Measurements from ENCODE around the gene PPM1H.
"Not testable (repeated sequence)": the region's sequence is repeated elsewhere in the genome, so short reads cannot be mapped to it uniquely, and the experiment has no call there.

The PPM1H gene

DNA sequence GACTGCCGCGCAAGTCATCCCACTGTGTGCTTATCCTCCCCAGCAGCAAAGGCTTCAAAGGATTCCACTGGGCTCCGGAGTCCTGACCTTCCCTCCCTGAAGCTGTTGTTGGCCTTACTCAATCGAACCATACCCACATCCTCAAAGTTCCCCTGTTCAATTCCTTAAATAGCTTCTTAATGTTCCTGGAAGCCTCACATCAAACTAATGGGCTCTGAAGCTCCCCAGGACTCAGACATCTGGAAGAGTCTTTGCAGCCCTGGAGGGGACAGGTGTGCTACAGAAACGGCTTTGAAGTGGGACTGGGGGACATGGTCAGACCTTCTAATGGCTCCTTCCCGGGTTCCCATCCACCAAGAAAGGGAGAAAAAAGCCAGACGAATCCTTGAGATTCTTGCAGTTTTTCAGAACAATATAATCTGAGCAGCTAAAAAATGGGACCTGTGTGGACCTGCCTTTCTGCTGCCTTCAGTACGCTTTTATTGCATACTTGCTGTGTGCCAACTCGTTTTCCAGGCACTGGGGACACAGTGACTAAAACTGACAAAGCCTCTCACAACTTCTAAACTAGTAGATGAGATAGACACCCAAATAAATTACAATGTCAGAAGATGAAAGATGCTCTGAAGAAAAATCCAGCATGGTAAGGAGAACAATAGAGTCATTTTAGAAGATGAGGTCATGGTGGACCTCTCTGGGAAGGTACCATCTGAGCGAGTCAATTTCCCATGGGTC is 263.8 kb downstream of the PPM1H start:
- no peak for DNase-seq
- H3K27ac ChIP-seq = no peak overlapping the region
- H3K27me3 ChIP-seq (ENCODE audit: insufficient read depth, low read depth, severe bottlenecking) = no peaks in the 10 kb centered on the region
- no peaks in the 10 kb centered on the region for H3K9me3 ChIP-seq (ENCODE audit: severe bottlenecking)
- H3K4me3 ChIP-seq (ENCODE audit: low read depth, low read length) = no peak overlapping the region
- TF ChIP-seq, protein P1, sequence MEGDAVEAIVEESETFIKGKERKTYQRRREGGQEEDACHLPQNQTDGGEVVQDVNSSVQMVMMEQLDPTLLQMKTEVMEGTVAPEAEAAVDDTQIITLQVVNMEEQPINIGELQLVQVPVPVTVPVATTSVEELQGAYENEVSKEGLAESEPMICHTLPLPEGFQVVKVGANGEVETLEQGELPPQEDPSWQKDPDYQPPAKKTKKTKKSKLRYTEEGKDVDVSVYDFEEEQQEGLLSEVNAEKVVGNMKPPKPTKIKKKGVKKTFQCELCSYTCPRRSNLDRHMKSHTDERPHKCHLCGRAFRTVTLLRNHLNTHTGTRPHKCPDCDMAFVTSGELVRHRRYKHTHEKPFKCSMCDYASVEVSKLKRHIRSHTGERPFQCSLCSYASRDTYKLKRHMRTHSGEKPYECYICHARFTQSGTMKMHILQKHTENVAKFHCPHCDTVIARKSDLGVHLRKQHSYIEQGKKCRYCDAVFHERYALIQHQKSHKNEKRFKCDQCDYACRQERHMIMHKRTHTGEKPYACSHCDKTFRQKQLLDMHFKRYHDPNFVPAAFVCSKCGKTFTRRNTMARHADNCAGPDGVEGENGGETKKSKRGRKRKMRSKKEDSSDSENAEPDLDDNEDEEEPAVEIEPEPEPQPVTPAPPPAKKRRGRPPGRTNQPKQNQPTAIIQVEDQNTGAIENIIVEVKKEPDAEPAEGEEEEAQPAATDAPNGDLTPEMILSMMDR (IDR thresholded peaks at IDR 0.05; ENCODE audit: low read depth, low read length) = no peak
- H3K36me3 ChIP-seq = peaks cover 6% of the 10 kb centered on the region

DNA sequence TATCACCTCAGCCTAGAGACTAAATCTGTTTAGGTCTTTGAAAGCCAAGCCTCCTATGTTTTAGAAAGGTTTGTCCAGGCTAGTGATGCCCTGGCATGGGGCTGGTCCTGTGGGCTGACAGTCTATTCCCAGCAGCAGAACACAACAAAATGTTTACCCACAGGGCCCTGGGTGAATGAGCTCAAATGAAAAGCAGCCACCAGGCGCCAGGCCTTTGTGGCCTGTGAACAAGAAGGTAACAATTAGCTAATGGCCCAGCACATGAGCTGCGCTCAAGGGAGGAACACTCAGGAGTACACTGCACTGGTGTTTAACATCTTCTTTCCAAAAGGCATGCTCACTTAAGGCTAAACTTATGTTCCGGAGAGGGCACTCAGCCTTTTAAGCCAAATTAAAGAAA is 266.2 kb downstream of the PPM1H start:
- H3K36me3 ChIP-seq = peaks cover 8% of the 10 kb centered on the region
- TF ChIP-seq, protein P1 (IDR thresholded peaks at IDR 0.05; ENCODE audit: low read depth, low read length) = no peak
- DNase-seq = no peak
- H3K4me3 ChIP-seq (ENCODE audit: low read depth, low read length) = no peak overlapping the region
- H3K27me3 ChIP-seq (ENCODE audit: insufficient read depth, low read depth, severe bottlenecking) = no peaks in the 10 kb centered on the region
- no peaks in the 10 kb centered on the region for H3K9me3 ChIP-seq (ENCODE audit: severe bottlenecking)
- H3K27ac ChIP-seq = no peak overlapping the region

DNA sequence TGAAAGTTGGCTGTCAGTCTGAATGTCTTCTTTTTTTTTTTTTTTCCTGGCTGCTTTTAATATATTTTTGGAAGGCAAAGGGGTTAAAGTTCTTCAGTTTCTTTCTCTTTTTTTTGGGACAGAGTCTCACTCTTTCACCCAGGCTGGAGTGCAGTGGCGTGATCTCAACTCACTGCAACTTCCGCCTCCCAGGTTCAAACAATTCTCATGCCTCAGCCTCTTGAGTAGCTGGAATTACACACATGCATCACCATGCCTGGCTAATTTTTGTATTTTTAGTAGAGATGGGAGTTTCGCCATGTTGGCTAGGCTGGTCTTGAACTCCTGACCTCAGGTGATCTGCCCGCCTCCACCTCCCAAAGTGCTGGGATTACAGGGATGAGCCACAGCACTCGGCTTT is 270.0 kb downstream of the PPM1H start:
- not testable (repeated sequence) for H3K27ac ChIP-seq; H3K9me3 ChIP-seq (ENCODE audit: severe bottlenecking); DNase-seq; H3K4me3 ChIP-seq (ENCODE audit: low read depth, low read length); H3K27me3 ChIP-seq (ENCODE audit: insufficient read depth, low read depth, severe bottlenecking)
- peaks cover 10% of the 10 kb centered on the region for H3K36me3 ChIP-seq

DNA sequence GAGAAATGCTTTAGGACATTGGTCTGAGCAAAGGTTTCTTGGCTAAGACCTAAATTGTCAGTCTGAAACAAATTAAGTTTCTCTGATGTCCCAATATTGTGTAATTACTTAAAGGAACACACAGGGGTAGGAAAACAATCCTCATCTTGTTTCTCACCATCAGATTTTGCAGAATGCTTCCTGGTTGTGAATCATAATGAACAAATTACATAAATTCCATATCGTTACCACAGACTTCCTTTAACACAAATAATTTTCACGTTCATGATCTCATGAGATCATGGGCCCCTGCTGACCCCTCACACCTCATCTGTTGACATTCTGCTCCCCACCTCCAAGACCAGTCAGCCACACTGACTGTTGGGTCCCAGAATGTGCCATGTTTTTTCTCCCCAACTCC is 274.2 kb downstream of the PPM1H start:
- peaks cover 5% of the 10 kb centered on the region; the same call in 1 of the 2 replicates for H3K36me3 ChIP-seq
- H3K27me3 ChIP-seq (ENCODE audit: insufficient read depth, low read depth, severe bottlenecking) = no peaks in the 10 kb centered on the region
- H3K27ac ChIP-seq = no peak overlapping the region
- DNase-seq = no peak
- H3K4me3 ChIP-seq (ENCODE audit: low read depth, low read length) = no peak overlapping the region
- TF ChIP-seq, protein P1 (IDR thresholded peaks at IDR 0.05; ENCODE audit: low read depth, low read length) = no peak
- no peaks in the 10 kb centered on the region for H3K9me3 ChIP-seq (ENCODE audit: severe bottlenecking)

DNA sequence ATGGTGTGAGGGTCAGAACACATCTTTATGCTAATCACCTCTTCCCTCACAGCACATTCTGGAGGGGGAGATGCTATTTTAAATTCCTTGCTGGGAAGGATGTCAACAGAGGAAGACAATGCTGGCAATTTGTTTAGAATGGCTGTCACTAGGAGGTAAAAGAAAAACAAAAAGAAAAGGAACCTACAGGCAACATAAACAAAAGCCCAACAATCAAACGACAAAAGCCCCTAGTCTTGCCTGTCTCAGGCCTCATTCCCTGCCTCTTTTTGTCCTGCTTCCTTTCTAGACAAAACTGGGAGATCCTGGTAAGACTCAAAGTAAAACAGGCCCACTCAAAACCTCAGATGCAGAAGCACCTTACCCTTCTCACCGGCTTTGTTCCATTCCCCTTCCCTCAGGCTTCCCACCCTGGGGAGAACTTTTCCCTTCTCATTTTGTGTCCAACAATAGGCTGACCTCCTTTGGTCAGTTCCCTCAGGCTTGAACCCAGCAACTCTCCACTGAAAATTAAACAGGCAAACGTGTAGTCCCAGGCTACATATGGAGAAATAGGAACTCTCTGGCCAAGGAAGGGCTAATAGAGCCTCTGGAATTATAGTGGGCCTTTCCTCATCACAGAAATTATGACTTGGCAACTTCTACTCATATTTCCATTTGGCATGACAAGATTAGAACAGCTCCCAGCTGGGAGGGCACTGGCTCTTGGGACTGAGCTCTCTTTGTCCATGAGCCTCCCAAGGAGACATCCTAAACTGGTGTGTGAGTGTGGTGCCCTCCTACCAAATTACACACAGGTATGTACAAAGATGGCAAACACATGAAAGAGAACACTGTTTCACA is 275.3 kb downstream of the PPM1H start:
- TF ChIP-seq, protein P1 (IDR thresholded peaks at IDR 0.05; ENCODE audit: low read depth, low read length) = no peak
- H3K9me3 ChIP-seq (ENCODE audit: severe bottlenecking) = no peaks in the 10 kb centered on the region
- no peaks in the 10 kb centered on the region for H3K27me3 ChIP-seq (ENCODE audit: insufficient read depth, low read depth, severe bottlenecking)
- peaks cover 7% of the 10 kb centered on the region; the same call in 1 of the 2 replicates for H3K36me3 ChIP-seq
- no peak overlapping the region for H3K27ac ChIP-seq
- no peak for DNase-seq
- H3K4me3 ChIP-seq (ENCODE audit: low read depth, low read length) = no peak overlapping the region

DNA sequence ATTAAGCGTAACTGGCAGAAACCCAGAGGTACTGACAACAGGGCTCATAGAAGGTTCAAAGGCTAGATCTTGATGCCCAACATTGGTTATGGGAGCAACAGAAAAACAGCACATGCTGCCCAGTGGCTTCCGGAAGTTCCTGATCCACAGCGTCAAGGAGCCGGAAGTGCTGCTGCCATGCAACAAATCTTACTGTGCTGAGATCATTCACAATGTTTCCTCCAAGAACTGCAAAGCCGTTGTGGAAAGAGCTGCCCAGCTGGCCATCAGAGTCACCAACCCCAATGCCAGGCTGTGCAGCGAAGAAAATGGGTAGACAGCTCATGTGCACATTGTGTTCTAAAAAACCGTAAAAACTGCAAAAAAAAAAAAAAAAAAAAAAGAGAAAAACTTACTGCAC is 276.0 kb downstream of the PPM1H start:
- Histone ChIP-seq H3K9me3 (ENCODE audit: severe bottlenecking) (no peaks in the 10 kb centered on the region), H3K27ac (no peak overlapping the region)
- no peak for DNase-seq

More for the DNA sequence above, 276.0 kb downstream of the PPM1H start:
- peaks cover 7% of the 10 kb centered on the region; the same call in 1 of the 2 replicates for H3K36me3 ChIP-seq
- H3K4me3 ChIP-seq (ENCODE audit: low read depth, low read length) = no peak overlapping the region
- TF ChIP-seq, protein P1 (IDR thresholded peaks at IDR 0.05; ENCODE audit: low read depth, low read length) = no peak
- no peaks in the 10 kb centered on the region for H3K27me3 ChIP-seq (ENCODE audit: insufficient read depth, low read depth, severe bottlenecking)

Data from WERI-Rb-1 (cell line).